Inferior parietal cortex (tissue), 1 donor: Measurements from ENCODE around the gene STIL.

Source experiments
- DNase-seq: peaks from one replicate; pipeline ENCODE4 v3.0.0-alpha.2; 2016; ENCODE audit errors: extremely low spot score

The STIL gene

GRCh38 chr1:47235241-47235681, 78.7 kb downstream of the STIL start:
- no peak for DNase-seq

- DNase-seq, result no peak
These were observed 80.8 kb downstream of the STIL start for GRCh38 chr1:47233186-47233585.

GRCh38 chr1:47232187-47232874, 81.6 kb downstream of the STIL start, which contains the start of gene TAL1:
TAL1 (minus strand) TSS chr1:47232225; CDS start chr1:47225888, 6,337 bp downstream.
- DNase-seq, result no peak

- no peak for DNase-seq
These were observed 82.4 kb downstream of the STIL start for GRCh38 chr1:47231301-47232186.

- DNase-seq, result no peak
These were observed 83.2 kb downstream of the STIL start for GRCh38 chr1:47230692-47231300.

- DNase-seq, result no peak
These were observed 83.9 kb downstream of the STIL start for GRCh38 chr1:47229886-47230691.

GRCh38 chr1:47229031-47229885, 84.7 kb downstream of the STIL start:
- DNase-seq, result no peak

- DNase-seq, result no peak
These were observed 85.3 kb downstream of the STIL start for GRCh38 chr1:47228644-47229030.

GRCh38 chr1:47227341-47228232, 86.4 kb downstream of the STIL start:
- DNase-seq, result no peak

GRCh38 chr1:47226839-47227215, 87.1 kb downstream of the STIL start:
- DNase-seq, result no peak

GRCh38 chr1:47226121-47226838, 87.7 kb downstream of the STIL start:
- DNase-seq, result no peak

GRCh38 chr1:47225430-47226100, 88.4 kb downstream of the STIL start:
- no peak for DNase-seq

- no peak for DNase-seq
These were observed 89.1 kb downstream of the STIL start for GRCh38 chr1:47224676-47225399.

- no peak for DNase-seq
These were observed 89.8 kb downstream of the STIL start for GRCh38 chr1:47223921-47224675.

- DNase-seq, result no peak
These were observed 90.6 kb downstream of the STIL start for GRCh38 chr1:47223174-47223920.

- DNase-seq, result no peak
These were observed 91.5 kb downstream of the STIL start for GRCh38 chr1:47222476-47222875.
